Stimulated activated CD4-positive, alpha-beta T cell treated with anti-CD3 and anti-CD28 coated beads, Interleukin-1b, Interleukin-23, amount 100 ng/mL, for 4 hours (primary cell): ENCODE results near the gene KIF5C.
A peak's percentile ranks its signal among the peaks of the same experiment; 100 is the strongest.

Experiments used
- DNase-seq, 2 donors: peaks; one replicate each; pipeline ENCODE4 v3.0.0-alpha.2; 2020; ENCODE audit warnings: low read depth in 2 of 2

The KIF5C gene

GRCh38 chr2:148924514-148925178 is 49.6 kb downstream of the KIF5C start:
- no peak for DNase-seq

- peak; percentile 30 to 36 for DNase-seq
Observed at GRCh38 chr2:148926291-148926961, 51.4 kb downstream of the KIF5C start.

- DNase-seq: no peak
Observed at GRCh38 chr2:148926981-148927401, 52.0 kb downstream of the KIF5C start.

GRCh38 chr2:148928395-148928794 is 53.4 kb downstream of the KIF5C start:
- no peak for DNase-seq

DNA sequence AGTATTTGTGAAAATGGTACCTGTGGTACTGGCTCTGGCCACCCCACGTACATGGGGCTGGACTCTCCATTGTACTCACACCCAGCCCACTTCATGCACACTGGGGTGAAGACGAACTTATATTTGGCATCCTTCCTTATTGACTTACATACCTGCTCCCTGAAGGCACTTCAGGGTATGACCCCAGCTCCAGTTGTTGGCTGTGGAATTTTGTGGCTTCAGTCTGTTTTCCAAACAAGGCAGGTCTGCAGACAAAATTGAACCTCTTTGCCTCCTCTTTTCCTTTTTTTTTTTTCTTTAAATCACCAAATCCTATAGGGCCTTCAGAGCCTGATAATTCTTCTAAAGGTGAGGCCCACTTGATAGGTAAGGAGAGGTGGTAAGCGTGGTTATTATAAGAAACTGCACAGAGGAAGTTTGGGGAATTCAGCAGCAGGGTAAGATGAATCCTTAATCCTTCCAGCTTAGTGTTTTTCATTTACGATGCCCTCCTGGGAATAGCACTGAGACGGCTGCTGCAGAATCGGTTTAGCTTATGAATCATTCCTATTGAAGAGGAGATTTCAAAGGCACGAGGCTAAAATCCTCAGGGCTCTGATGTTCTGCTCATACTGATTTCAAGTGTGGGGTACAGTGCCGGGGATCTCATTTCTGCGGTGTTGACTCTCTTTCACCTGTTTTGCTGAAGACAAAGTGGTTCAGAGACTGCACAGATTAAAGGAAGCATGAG is 55.2 kb downstream of the KIF5C start:
- DNase-seq: no peak

GRCh38 chr2:148932536-148932935 is 57.5 kb downstream of the KIF5C start:
- DNase-seq: no peak

DNA sequence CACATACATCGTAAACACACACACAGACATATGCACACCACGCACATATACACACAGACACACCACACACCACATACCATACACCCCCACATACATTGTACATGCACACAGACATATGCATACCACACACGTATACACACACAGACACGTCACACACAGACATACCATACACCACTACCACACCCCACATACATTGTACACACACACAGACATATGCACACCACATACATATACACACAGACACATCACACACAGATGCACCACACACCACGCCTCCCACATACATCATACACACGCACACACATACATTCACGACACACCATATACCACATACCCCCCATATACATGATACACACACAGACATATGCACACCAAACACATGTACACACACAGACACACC is 58.4 kb downstream of the KIF5C start:
- no peak for DNase-seq

- no peak for DNase-seq
Observed at GRCh38 chr2:148935791-148936190, 60.8 kb downstream of the KIF5C start.

GRCh38 chr2:148936857-148937450 is 61.9 kb downstream of the KIF5C start:
- DNase-seq: no peak

- no peak for DNase-seq
Observed at GRCh38 chr2:148939271-148939670, 64.2 kb downstream of the KIF5C start.

DNA sequence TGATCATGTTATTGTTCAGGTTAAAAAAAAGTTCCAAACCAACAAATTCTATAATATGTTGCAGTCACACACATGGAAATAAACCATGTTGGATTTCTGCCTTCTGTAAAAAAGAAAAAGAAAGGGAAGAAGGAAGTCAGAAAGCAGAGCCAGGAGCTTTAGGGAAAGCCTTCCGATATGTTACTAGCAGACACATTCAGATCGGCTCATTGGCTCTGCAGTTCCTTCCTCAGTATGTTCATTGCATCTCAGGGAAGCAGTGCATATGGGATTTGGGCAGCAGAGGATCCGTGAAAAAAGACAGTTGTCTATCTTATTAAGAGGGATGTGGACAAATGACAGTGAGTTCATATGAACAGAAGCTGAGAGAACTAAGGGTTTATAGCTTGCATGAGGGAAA is 68.1 kb downstream of the KIF5C start:
- no peak for DNase-seq

- DNase-seq: no peak
Observed at GRCh38 chr2:148944536-148944935, 69.5 kb downstream of the KIF5C start.

DNA sequence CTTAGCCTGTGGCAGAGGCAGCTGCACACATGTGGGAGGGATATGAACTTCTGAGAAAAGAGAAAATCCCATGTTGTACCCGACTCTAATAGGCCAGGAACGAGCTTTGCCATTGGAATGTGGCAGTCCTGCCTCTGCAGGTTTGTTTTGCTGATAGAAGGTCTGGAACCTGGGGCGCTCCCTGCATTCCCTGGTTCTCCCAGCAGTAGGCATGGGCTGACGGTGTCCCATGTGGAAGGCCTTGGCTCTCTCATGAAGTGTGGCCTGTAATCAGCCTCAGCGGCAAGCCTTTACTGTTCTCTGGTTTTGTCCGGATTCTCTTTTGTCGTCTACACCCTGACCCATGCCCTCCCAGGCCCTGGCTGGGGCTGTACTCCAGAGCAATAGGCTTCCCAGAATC is 72.3 kb downstream of the KIF5C start:
- no peak for DNase-seq

GRCh38 chr2:148948868-148949267 is 73.8 kb downstream of the KIF5C start:
- no peak for DNase-seq

GRCh38 chr2:148949348-148949747 is 74.3 kb downstream of the KIF5C start:
- no peak for DNase-seq

DNA sequence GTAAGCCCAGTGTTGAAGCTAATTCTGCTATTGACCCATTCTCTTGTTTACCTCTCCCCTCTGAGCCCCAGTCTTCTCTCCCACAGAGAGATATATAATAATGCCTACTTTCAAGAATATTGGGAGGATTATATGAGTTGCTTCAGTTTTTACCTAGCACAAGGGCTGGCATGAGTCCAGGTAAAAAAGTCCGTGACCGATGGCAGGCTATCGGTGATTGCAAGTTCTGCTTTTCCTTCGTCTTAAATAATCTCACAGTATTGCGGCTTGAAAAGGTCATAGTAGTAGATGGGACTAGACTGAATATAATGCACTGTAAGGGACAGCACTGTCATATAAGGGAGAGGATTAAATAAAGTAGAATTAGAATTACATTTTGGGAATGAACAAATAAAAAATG is 77.6 kb downstream of the KIF5C start:
- DNase-seq: no peak

DNA sequence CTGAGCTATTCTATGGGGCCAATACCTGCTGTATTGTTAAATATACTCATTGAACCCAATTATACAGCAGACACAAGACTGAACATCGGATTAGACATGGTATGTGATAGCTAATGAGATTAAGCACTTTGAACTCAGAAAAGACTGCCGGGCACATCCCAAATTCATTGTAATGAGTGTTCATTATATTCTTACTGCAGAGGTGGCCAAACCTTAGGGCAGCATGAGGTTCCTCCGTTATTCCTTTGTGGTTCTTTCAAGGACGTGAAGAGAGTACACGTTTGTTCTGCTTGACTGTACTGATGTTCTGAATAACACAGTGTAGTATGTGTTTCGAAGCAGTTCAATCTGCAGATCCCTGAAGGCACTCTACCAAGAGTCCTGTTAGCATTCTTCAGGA is 78.4 kb downstream of the KIF5C start:
- no peak for DNase-seq

GRCh38 chr2:148954536-148954935 is 79.5 kb downstream of the KIF5C start:
- no peak for DNase-seq

GRCh38 chr2:148955798-148956197 is 80.8 kb downstream of the KIF5C start:
- DNase-seq: no peak

GRCh38 chr2:148957023-148957422 is 82.0 kb downstream of the KIF5C start:
- no peak for DNase-seq

- DNase-seq: no peak
Observed at GRCh38 chr2:148959745-148960144, 84.7 kb downstream of the KIF5C start.

- DNase-seq: no peak
Observed at GRCh38 chr2:148960483-148960882, 85.5 kb downstream of the KIF5C start.

- no peak for DNase-seq
Observed at GRCh38 chr2:148963461-148963860, 88.4 kb downstream of the KIF5C start.
